Stimulated activated CD4-positive, alpha-beta T cell treated with anti-CD3 and anti-CD28 coated beads, TNF-alpha, amount 100 ng/mL, for 48 hours (primary cell): ENCODE data around the gene GK.
"Not testable (repeated sequence)": the region's sequence is repeated elsewhere in the genome, so short reads cannot be mapped to it uniquely, and the experiment has no call there.

ENCODE experiments used
- DNase-seq, 3 donors: peaks; one replicate each; pipeline ENCODE4 v3.0.0-alpha.2; 2020; ENCODE audit warnings: low read depth in 3 of 3

The GK gene

DNA sequence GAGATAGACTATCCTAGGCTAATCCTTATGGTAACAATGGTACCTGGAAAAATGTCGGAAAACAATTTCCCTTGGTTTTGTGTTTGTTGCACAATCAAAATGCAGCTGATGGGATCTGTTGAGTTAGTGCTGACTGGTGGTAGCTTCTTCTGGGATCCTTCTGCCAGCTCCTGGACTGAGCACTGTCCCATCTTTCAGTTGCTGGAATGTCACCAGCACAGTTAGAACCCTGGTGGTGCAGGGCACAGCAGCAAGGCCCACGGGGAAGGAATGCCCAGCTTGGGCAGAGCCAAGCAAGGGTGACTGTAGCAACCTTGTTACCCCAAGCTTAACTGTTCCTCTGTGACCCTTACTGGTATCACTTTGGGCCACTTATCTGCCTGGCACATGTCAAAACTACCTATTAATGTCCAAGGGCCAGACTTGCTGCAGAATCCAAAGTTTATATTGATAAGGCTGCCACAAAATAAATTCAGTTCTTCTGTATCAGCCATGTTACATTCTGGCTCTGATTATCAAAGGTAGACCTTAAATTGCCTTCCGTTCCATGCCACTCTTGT lies 53.1 kb downstream of the GK start:
- no peak for DNase-seq

GRCh38 chrX:30712214-30712613 lies 59.0 kb downstream of the GK start:
- no peak for DNase-seq

DNA sequence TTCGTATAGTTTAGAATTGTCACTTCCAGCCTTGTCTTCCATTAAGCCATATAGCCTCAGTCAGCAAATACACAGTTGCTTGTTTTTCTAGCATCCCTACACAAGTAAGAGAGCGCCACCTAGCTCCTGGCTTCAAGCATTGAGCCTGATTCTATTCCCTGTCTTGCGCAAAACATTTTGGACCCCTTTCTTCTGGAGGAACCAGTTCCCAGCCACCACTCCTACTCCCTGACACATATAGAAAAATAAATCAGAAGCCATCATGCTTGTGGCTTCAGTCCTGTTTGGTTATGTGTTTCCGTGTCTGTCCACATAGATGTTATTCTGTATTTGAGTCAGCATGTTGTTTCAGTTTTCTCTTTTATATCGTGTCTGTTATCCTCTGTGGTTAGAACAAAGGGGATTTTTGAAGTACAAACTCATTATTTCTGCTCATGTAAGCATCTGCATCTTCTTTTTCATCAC lies 59.9 kb downstream of the GK start:
- DNase-seq, result peak; percentile 18 to 39 (median 31)

DNA sequence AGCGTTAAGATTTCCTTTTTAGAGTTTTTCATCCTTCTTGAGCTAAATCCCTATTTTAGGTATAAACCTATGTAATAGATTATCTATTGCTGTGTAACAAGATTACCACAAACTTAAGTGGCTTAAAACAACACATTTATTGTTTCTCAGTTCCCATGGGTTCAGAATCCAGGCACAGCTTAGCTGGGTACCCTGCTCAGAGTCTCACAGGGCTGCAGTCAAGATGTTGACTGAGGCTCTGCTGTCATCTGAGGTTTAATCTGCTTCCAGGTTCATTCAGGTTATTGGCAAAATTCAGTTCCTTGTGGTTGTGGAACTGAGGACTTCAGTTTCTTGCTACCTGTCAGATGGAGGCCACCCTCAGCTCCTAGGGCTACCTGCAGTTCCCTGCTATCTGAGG lies 60.9 kb downstream of the GK start:
- DNase-seq, result no peak

DNA sequence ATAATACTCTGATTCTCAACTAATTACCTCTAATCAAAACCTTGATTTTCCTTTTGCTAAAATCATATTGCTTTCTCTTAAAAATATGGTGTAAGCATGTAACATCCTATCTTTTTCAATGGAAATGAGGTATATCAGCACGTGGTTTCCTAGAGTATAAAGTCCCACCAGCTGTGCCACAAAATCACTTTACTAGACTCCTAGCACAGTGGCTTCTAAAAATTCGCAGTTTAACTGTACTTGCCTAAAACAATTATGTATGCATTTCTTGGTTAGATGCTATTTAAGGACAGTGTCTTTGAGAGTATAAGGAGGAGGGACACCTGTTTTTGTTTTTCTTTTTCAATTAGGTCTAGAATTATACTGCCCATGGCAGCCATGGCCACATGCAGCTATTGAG lies 62.8 kb downstream of the GK start:
- no peak for DNase-seq

DNA sequence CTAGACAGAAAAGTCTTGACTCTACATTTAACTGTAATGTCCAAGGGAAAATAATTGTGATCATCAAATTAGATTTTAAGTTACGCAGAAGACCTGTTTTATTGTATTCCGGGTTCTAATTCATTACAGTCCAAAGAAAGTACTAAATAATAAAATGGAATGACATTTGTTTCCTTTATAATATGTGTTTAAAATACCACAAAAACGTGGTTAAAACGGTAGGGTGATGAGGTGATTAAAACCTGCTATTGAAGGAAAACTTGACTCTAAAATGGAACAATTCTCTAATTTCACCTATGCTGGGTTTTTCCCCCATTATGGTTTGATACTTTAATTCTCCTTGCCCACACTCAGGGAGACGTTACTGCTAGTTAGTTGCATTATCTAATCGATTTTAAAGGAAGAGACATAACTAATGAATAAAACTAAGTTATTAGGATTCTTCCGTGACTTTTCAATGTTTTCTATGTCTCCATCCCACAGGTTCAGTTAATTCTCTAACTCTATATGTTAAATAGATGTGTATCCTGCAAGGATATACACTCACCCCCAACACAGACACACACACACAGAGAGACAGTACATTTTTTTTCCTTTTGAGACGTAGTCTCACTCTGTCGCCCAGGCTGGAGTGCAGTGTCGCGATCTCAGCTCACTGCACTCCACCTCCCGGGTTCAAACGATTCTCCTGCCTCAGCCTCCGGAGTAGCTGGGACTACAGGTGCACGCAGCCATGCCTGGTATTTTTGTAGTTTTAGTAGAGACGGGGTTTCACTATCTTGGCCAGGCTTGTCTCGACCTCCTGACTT lies 80.8 kb downstream of the GK start:
- no peak for DNase-seq

- no peak for DNase-seq
These were observed 81.6 kb downstream of the GK start for GRCh38 chrX:30734782-30735181.

GRCh38 chrX:30735839-30736238 lies 82.6 kb downstream of the GK start:
- DNase-seq, result peak; percentile 49 to 72 (median 61)

DNA sequence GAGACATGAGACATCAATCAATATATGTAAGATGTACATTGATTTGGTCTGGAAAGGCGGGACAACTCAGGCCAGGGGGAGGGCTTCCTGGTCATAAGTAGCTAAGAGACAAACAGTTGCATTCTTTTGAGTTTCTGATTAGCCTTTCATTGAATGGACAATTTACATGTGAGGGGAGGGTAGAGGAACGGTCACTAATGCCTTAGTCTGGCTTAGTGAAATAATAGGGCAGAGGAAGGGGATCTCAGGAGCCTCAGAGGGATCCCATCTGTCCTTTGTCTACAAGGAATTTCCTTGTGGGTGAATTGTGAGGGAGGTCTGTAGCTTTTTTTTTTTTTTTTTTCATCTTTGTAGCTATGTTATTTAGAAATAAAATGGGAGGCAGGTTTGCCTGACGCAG lies 88.3 kb downstream of the GK start:
- DNase-seq, result no peak

DNA sequence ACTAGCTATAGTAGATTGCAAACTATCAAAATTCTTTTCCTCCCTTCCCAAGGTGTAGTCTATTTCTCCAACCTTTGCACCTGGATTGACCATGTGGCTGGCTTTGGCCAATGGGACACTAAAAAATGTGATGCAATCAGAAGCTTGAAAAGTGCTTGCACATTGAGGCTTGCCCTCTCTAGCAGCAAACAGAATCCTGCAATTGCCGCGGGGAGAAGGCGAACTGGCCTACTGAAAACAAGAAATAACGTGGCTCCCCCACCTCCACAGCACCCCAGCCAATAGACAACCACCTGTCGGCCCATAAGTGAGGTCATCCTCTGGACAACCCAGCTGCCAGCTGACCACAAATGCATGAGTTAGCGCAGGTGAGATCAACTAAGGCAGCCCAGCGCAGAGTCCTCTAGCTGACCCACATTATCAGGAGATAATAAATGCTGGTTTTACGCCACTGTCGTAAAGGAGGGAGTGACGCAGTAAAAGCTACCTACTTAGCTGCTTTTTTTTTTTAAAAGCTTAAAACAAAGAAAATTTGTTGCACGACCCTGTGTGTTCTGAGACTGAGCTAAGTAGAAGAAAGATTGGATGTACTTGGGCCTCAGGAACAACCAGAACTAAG lies 95.2 kb downstream of the GK start:
- no peak for DNase-seq

DNA sequence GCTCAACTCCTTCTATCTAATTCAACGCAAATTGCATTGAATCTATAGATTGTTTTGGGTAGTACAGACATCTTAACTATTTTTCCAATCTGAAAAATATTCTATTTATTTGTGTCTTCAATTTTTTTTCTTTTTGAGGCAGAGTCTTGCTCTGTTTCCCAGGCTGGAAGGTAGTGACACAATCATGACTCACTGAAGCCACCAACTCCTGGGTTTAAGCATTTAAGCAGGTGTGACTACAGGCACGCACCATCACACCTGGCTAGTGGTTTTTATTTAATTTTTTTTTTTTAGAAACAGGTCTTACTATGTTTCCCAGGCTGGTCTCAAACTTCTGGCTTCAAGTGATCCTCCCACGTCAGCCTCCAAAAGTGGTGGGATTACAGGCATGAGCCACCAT lies 98.3 kb downstream of the GK start:
- DNase-seq, result no peak

DNA sequence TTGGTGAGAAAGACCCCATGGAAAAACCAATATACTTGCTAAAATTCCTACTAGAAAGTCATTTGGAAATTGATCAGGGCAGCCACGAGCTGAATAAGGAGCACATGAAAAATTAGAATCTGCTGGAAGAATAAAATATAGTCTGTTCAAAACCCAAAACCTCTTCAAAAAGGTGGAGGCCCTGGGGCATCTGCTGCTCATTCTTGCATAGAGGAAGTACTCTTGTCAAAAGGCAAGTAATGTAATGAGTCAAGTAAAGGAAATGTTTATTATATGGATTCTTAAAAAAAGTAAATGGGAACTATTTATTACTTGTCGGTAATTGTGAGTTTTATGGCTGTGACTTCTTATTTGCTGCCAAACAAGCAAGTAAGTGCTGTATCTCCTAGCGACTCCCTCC lies 109.5 kb downstream of the GK start:
- no peak for DNase-seq

DNA sequence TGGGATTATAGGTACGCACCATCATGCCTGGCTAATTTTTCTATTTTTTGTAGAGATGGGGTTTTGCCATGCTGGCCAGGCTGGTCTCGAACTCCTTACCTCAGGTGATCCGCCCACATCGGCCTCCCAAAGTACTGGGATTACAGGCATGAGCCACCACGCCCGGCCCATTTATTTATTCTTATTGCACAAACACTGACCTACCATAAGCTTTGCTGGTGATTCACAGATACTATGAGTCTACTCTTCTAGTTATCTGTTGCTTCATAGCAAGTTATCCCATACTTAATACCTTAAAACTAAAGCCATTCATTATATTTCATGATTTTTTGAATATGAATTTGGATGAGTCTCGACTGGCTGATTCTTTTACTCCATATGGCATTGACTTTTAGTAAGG lies 120.5 kb downstream of the GK start:
- not testable (repeated sequence) for DNase-seq

DNA sequence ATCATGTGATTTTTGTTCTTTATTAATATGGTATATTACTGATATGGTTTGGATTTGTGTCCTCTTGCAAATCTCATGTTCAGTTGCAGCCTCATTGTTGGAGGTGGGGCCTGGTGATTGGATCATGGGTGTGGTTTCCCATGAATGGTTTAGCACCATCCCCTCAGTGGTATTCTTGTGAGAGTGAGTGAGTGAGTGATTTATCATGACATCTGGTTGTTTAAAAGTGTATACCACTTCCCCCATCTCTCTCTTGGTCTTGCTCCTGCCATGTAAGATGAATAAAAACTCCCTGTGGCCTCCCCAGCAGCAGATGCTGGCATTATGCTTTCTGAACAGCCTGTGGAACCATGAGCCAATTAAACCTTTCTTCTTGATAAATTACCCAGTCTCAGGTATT lies 124.4 kb downstream of the GK start:
- DNase-seq, result no peak

- no peak for DNase-seq
These were observed 126.3 kb downstream of the GK start for GRCh38 chrX:30779453-30780030.
